IPS DF 4.7 (cell line): ENCODE results near the gene FLNB.

ENCODE experiments used
- DNase-seq: peaks from one replicate; pipeline ENCODE4 v3.0.0-alpha.2; 2013; ENCODE audit warnings: low spot score; ENCODE audit errors: extremely low read depth

The FLNB gene

DNA sequence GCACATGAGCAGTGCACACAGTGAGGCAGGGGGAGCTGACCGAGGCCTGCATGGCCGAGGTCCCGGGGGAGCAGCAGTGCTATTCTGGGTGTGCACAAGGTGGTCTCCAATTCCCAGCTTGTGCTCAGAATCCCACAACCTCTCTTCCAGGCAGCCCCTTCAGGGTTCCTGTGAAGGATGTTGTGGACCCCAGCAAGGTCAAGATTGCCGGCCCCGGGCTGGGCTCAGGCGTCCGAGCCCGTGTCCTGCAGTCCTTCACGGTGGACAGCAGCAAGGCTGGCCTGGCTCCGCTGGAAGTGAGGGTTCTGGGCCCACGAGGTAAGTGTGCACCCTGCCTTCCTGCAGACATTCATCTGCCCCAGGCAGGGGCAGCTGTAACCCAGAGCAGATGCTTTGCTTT lies 122.4 kb downstream of the FLNB start:
- no peak for DNase-seq

DNA sequence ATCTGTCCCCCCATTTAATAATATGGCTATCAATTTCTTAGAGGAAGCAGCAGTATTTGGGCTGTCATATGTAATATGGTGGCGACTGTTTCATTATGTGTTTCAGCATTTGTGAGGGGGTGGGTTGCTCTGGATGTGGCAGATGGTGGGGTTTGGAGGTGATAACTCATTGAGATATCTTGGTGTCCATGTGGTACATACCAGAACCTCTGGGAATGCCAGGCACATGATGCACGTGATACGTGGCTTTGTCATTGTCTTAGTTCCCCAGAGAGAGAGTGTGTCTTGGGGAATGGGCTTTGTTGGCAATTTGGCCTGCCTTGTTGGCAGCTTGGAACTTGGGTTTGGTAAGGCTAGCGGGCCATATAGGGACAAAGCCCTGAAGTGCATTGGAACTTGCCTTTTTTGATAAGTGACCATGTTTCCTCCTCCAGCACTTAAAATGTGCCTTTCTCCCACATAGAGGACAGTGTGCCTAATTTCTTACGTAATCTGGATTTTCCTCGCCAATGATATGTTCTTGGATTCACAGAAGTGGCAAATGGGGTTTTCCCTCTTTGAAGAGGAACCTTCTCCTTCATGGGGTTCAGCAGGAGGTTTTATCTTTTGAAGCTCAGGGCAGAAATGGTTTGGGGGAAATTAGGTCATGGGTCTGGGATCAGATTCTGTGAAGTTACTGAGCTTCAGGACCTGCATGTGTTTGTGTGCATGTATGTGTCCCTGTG lies 123.0 kb downstream of the FLNB start:
- DNase-seq, result no peak

DNA sequence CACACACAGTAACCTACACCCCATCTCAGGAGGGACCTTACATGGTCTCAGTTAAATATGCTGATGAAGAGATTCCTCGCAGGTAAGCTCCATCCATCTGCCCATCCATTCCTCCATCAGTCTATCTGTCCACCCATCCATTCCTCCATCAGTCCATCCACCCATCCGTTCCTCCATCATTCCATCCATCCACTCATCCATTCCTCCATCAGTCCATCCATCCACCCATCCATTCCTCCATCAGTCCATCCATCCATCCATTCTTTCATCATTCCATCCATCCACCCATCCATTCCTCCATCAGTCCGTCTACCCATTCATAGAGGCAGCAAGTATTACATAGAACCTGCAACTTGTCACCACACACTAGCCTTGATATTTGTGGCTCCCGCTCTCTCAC lies 124.6 kb downstream of the FLNB start:
- DNase-seq, result no peak

DNA sequence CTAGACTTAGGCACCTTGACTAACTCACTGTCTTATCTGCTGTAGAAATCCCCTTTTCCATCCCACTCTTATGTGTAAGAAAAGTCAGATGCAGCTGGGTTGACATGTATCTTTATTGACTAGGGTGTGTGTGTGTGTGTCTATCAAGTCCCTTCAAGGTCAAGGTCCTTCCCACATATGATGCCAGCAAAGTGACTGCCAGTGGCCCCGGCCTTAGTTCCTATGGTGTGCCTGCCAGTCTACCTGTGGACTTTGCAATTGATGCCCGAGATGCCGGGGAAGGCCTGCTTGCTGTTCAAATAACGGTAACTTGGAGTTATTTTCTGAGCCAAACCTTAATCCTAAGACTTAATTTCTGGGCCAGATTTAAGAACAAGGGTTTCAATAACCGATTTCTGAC lies 126.2 kb downstream of the FLNB start:
- no peak for DNase-seq

DNA sequence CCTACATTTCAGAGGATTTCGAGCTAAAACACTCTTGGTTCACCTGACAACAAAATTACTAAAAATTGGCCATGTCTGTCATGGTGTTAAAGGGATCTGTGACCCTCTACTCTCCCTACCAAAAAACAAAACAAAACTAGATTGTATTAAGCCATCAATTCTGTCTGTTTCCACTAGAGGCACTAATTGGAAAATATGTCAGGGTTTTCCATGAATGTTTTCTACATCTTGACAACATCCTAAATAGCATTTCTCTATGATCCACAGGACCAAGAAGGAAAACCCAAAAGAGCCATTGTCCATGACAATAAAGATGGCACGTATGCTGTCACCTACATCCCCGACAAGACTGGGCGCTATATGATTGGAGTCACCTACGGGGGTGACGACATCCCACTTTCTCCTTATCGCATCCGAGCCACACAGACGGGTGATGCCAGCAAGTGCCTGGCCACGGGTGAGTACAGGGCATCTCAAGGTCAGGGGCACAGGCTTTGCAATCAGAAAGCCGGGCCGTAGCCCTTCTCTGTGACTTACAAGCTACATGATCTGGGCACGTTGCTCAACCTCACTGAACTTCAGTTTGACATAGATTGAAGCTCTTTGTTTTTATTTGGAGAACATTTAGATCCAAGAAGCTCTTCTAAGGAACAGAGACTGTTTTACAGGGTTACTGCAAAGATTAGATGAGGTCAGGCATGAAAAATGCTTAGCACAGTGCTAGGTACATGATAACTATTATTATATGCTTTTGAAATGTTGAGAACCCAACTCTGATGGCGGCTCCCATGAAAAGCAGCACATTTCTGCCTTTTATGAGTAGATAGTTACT lies 127.7 kb downstream of the FLNB start:
- no peak for DNase-seq

DNA sequence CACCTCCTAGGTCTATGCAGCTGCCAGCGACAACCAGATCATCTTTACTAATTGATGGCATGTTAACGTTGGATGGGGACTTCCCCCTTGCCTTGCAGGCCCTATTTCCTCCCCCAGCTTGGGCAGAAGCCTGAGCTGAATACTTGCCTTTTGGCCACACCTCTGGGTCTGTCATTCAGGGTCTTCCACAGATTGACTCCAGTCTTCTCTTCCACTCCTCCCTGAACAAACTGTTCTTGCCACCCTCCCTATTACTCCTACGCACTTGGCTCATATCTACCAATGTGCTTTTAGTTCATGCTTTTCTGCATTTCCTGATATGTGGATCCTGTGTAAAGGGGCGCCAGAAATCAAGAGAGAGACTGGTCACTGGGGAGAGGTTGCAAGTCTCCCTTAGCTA lies 129.1 kb downstream of the FLNB start:
- no peak for DNase-seq

DNA sequence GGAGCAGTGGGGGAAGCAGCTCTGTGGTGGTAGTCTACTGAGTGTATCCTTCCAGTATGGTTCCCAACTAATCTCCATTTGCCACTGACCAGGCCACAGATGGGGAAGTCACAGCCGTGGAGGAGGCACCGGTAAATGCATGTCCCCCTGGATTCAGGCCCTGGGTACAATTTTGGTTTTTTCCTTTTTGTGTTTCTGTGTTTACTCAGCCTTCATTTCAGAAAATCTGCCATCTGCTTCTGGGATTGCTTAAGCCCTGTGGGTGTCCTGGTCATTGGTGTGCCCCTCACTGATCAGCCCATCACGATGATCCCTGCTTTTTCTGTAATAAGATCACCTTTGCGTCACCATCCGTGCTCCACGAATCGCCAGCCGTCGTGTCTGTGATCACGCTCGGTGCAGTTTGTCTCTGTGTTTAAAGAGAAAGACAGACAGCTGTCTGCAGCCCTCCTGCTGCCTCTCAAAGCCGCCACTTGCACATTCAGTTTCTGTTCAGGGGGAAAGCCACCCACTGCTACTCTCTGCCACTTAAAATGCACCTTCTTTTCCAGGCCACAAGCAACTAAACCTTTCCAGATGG lies 133.6 kb downstream of the FLNB start:
- no peak for DNase-seq

DNA sequence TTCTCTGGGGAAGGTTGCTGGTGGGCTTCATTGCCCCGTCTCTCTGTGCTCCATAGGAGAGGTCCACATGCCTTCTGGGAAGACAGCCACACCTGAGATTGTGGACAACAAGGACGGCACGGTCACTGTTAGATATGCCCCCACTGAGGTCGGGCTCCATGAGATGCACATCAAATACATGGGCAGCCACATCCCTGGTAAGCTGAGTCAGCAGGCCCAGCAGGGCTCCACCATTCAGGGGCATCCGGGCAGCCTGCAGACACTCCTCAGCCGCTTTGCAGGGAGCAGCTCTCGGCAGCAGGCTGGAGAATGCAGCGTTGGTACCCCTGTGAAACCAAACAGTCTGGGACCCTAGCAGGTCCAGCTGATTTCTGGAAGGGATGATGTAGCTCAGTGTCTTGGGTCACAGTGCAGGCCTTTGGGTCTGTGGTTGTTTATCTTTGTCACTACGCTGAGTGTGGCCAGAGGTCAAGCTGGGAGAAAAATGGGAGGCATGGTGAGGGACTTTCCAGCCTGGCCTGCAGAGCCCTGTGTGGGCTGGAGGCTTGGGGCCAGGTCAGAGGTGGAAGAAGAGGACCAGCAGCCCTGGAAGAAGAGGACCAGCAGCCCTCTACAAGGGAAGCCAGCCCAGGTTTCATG lies 135.3 kb downstream of the FLNB start:
- DNase-seq, result no peak

DNA sequence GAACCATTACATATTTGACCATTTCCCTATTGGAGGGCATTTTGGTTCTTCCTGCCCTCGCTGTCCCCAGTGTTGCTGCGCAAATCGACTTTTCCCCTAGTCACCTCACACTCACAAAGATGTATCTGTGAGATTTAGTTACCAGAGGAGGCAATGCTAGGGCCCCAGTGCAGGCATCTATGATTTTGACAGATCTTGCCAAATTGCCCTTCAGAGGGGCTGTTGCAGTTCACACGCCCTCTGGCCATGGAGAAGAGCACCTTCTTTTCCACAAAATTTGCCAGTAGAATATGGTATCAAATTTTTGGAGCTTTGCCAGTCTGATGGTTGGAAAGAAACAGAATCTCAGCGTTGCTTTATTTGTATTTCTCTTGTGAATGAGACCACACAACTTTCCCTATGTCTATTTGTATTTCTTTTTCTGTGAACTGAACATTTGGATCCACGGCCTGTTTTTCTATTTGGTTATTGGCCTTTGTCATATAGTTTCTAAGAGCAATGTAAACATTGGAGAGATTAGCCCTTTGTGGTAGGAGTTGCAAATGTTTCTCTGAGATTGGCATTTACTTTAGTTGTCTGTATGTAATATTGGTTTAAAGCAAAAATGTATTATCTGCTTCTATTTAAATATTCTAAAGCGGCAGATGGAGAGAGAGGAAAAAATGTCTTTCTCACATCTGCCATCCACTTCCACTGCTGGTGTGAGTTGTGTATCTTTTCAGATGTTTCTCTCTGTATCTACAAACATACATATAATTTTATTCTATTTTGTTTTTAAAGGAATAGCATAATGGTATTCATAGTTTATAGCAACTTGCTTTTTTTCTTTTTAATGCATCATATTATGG lies 136.5 kb downstream of the FLNB start:
- DNase-seq, result no peak

DNA sequence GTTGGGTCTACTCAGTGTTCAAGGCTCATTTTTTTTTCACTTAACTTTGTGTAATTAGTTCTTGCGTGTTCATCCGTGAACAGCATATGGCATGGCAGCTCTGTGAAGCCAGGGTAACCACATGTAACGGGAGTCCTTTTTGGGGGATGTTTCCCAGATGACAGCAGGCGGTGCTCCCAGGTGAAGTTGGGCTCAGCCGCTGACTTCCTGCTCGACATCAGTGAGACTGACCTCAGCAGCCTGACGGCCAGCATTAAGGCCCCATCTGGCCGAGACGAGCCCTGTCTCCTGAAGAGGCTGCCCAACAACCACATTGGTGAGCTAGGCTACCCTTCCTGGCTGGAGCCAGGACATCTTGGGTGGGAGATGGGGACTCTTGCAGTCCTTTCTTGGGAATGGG lies 139.8 kb downstream of the FLNB start:
- no peak for DNase-seq

DNA sequence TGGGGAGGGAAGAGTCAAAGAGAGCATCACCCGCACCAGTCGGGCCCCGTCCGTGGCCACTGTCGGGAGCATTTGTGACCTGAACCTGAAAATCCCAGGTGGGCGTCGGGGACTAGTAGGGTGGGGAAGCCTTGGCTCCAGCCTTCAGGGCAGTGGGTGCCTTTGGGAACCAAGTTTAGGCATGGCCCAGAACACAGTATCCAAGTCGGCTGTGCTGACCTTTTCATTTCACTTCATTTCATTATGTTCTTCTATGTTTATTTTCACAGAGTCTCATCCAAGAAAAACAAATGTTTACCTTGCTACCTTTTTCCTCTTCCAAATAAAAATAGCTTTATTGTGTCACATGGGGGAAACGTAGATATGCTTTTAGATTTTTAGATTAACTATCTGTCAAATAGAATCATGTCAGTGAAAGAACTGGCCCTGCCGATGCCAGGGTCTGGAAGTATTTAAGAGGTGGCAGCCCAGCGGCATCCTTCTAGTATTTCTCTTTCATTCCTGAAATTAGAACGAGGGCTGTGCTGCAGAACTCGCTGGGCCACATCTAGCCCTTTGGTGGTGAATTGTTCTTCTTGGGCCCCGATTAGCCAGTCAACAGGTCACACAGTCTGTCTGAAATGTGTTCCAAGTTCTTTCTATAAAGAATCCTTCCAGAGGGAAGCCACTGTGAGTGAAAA lies 142.0 kb downstream of the FLNB start:
- no peak for DNase-seq

DNA sequence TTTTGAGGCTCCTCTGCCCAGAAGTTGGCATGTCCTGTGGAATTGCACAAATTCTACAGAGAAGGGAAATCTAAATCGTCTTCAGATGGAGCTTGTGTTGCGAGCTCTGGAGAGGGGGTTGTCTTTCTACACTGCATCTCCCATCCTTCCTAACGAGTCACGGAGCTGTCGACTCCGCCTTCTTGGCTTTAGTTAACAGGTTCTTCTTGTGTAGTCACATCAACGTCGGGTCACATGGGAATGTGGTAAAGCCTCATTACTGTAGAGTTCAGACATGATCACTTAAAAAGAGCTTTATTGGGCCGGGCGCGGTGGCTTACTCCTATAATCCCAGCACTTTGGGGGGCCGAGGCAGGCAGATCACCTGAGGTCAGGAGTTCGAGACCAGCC lies 142.6 kb downstream of the FLNB start:
- DNase-seq, result no peak

DNA sequence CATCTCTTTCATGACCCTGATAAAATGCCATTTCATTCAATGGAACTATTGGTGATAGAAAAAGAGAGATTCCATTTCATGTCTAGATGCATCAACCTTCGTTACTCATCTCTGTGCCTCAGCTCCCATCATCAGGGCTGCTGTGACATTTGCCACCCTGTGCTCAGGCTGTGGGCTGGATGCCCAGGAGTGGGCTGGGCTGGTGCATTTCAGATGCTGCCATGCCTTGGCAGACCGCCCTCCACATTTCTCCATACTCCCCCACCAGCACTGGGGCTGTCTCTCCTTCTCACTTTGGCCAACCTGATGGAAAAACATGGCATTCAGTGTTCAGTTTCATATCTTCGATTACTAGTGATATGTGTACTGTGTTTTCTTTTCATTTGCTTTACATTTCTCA lies 143.4 kb downstream of the FLNB start:
- DNase-seq, result no peak

DNA sequence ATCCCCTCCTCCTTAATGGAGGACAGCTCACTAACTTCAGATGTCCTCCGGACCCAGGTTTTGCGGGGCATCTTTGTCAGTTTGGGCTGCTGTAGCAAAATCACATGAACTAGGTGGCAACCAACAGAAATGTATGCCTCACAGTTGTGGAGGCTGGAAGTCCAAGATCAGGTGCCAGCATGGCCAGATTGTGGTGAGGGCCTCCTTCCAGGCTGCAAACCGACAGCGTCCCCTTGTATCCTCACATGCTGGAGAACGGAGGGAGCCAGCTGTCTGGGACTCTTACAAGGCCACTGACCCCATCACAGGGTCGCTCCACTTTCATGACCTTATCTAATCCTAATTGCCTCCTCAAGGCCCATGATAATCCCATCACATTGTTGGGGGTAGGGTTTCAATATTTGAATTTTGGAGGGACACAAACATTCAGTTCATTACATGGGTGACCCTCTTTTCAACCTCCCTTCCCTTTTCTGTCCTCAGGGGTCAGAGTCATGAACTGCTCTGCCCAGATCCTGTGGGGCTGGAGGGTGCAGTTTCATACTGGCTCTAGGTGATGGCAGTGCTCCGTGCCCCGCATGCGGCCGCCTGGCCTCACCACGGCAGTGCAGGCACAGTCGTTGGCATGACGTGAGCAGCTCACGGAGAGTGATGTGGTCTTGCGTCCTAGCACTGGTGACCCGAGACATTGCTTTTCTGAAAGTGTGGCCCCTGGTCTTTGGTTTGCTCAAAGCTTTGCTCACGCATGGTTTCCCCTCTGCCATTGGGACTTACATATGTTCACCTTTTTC lies 144.2 kb downstream of the FLNB start:
- no peak for DNase-seq

DNA sequence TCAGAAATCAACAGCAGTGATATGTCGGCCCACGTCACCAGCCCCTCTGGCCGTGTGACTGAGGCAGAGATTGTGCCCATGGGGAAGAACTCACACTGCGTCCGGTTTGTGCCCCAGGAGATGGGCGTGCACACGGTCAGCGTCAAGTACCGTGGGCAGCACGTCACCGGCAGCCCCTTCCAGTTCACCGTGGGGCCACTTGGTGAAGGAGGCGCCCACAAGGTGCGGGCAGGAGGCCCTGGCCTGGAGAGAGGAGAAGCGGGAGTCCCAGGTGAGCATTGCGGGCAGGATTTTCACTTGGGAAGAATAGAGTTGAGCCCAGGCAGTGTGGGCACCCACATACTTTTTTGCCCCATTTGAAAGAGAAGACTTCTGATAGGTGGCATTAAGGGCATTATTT lies 145.1 kb downstream of the FLNB start:
- no peak for DNase-seq

DNA sequence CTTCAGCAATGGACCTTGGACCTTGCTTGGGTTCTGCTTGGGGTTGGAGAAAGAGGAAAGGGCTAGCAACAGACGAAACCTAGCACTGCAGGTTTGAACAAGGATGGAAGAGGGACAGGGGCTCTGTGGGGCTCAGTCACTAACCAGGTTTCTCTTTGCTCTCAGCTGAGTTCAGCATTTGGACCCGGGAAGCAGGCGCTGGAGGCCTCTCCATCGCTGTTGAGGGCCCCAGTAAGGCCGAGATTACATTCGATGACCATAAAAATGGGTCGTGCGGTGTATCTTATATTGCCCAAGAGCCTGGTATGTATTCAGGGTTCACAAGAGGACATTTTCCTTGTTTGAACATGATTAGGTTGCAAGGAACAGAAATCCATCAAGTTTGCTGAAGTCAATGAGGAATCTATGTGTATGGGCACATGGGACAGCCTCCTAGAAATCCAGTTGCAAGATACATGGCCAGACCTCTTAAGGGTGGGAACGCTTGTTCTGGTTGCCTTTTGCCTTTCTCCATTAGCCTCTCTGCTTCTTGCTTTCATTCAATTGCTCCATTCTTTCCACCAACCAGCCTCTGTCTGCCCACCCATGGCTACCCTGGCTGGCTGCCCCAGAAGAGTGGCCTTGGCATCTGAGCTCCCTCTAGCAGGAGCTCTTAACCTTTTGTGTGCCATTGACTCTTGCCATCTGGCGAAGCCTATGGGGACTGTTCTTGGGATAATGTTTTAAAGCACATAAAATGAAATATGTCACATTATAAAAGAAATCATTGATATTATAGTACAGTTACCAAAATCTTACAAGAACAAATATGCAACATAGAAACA lies 146.6 kb downstream of the FLNB start:
- DNase-seq, result no peak

DNA sequence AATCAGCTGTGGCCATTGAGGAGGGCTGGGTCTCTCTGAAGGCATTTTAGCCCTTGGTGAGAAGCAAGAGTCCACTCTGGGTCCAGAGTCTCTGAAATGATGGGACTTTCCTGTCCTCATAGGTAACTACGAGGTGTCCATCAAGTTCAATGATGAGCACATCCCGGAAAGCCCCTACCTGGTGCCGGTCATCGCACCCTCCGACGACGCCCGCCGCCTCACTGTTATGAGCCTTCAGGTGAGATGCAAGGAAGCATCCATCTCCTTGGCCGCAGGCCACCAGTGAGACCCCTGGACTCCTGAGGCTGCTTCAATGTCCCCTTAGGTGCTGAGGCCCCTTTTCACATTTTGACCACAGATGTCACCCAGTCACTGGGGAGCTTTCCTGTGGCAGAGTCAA lies 147.6 kb downstream of the FLNB start:
- no peak for DNase-seq

DNA sequence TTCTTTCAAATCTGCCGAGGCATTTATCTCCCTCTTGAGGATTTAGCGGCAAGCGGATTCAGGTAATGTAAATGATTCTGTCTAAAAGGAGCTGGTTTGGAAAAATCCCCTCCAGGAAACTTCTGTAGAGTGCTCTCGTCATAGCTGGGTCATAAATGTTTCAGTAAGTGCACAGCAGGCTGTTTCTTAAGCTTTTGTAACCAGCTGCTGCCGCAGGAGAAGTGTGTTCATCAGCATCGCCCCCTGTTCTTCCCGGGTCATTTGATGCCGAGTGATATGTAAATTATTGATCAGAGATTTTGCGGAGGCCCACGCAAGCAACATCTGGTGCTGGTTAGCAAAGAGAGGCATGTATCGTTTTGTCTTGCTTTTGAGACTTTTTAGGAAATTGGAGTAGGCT lies 149.5 kb downstream of the FLNB start:
- DNase-seq, result no peak
